SK-N-SH treated with all-trans-retinoic acid at 6 μM for 48 hours (cell line): ENCODE data around the gene FAM167B.
A peak's percentile ranks its signal among the peaks of the same experiment; 100 is the strongest.

Experiments used
- ATAC-seq: fragments of 200-7000 bp; cut with Tn5 transposase; 3 replicates; pipeline ENCODE4 v1.9.1; 2020; ENCODE audit warnings: mild to moderate bottlenecking, moderate library complexity
- BACH2 ChIP-seq: fragments of 250-450 bp; sonication (Bioruptor Pico); IDR thresholded peaks from 2 replicates; pipeline ENCODE4 v1.9.0; 2021; ENCODE audit warnings: mild to moderate bottlenecking, borderline replicate concordance
- CSDC2 ChIP-seq: fragments of 250-450 bp; sonication (Bioruptor Pico); IDR thresholded peaks from 2 replicates; pipeline ENCODE4 v1.5.0; 2020; ENCODE audit warnings: mild to moderate bottlenecking, moderate library complexity
- ESRRG ChIP-seq: fragments of 250-450 bp; sonication (Bioruptor Pico); IDR thresholded peaks from 2 replicates; pipeline ENCODE4 v1.6.1; 2021; ENCODE audit warnings: mild to moderate bottlenecking
- GLIS3 ChIP-seq: fragments of 250-450 bp; sonication (Bioruptor Pico); IDR thresholded peaks from 2 replicates; pipeline ENCODE4 v1.5.0; 2020; ENCODE audit warnings: mild to moderate bottlenecking, moderate library complexity
- ISL1 ChIP-seq: fragments of 250-450 bp; sonication (Bioruptor Pico); IDR thresholded peaks from 2 replicates; pipeline ENCODE4 v2.1.2; 2022; ENCODE audit warnings: mild to moderate bottlenecking, moderate library complexity
- OSR1 ChIP-seq: fragments of 250-450 bp; sonication (Bioruptor Pico); IDR thresholded peaks from 2 replicates; pipeline ENCODE4 v1.8.0; 2022; ENCODE audit warnings: moderate library complexity, mild to moderate bottlenecking, inconsistent platforms
- PPARA ChIP-seq: fragments of 250-450 bp; sonication (Bioruptor Pico); IDR thresholded peaks from 2 replicates; pipeline ENCODE4 v1.5.0; 2020; ENCODE audit warnings: mild to moderate bottlenecking, borderline replicate concordance
- RARB ChIP-seq: fragments of 250-450 bp; sonication (Bioruptor Pico); IDR thresholded peaks from 2 replicates; pipeline ENCODE4 v1.8.0; 2021; ENCODE audit warnings: mild to moderate bottlenecking, moderate library complexity
- SNAI2 ChIP-seq: fragments of 250-450 bp; sonication (Bioruptor Pico); IDR thresholded peaks from 2 replicates; pipeline ENCODE4 v1.5.0; 2020; ENCODE audit warnings: mild to moderate bottlenecking, moderate library complexity
- TCF4 ChIP-seq: fragments of 250-450 bp; sonication (Bioruptor Pico); IDR thresholded peaks from 2 replicates; pipeline ENCODE4 v1.8.0; 2021; ENCODE audit warnings: mild to moderate bottlenecking, moderate library complexity, borderline replicate concordance
- TOX ChIP-seq: fragments of 250-450 bp; sonication (Bioruptor Pico); IDR thresholded peaks from 2 replicates; pipeline ENCODE4 v1.8.0; 2021; ENCODE audit warnings: mild to moderate bottlenecking, moderate library complexity, borderline replicate concordance
- ZFP3 ChIP-seq: fragments of 250-450 bp; sonication (Bioruptor Pico); IDR thresholded peaks from 2 replicates; pipeline ENCODE4 v1.5.0; 2020; ENCODE audit warnings: mild to moderate bottlenecking, moderate library complexity
- ZFP30 ChIP-seq: fragments of 450-650 bp; formaldehyde crosslinking; IDR thresholded peaks from 2 replicates; pipeline ENCODE4 v1.5.0; 2022; ENCODE audit warnings: mild to moderate bottlenecking, moderate library complexity
- ZNF565 ChIP-seq: fragments of 450-650 bp; formaldehyde crosslinking; conservative IDR thresholded peaks from 2 replicates; pipeline ENCODE4 v1.5.0; 2020; ENCODE audit warnings: low read depth, mild to moderate bottlenecking, moderate library complexity
- ZNF8 ChIP-seq: fragments of 450-650 bp; formaldehyde crosslinking; IDR thresholded peaks from 2 replicates; pipeline ENCODE4 v1.5.0; 2020; ENCODE audit warnings: mild to moderate bottlenecking, moderate library complexity
- TF ChIP-seq, protein P1 (sequence below): fragments of 250-450 bp; sonication (Bioruptor Pico); IDR thresholded peaks from 2 replicates; pipeline ENCODE4 v1.5.1; 2021; ENCODE audit warnings: mild to moderate bottlenecking, moderate library complexity
- TF ChIP-seq, protein P2 (sequence below): fragments of 250-450 bp; sonication (Bioruptor Pico); IDR thresholded peaks from 2 replicates; pipeline ENCODE4 v1.5.1; 2020; ENCODE audit warnings: low read depth, mild to moderate bottlenecking, moderate library complexity
- TF ChIP-seq, protein P3 (sequence below): fragments of 250-450 bp; sonication (Bioruptor Pico); IDR thresholded peaks from 2 replicates; pipeline ENCODE4 v1.5.0; 2020; ENCODE audit warnings: mild to moderate bottlenecking, moderate library complexity
- TF ChIP-seq, protein P4 (sequence below): fragments of 250-450 bp; sonication (Bioruptor Pico); IDR thresholded peaks from 2 replicates; pipeline ENCODE4 v1.8.0; 2021; ENCODE audit warnings: low read depth, mild to moderate bottlenecking, moderate library complexity, borderline replicate concordance
- TF ChIP-seq, protein P5 (sequence below): fragments of 250-450 bp; sonication (Bioruptor Pico); IDR thresholded peaks from 2 replicates; pipeline ENCODE4 v1.8.0; 2020; ENCODE audit warnings: mild to moderate bottlenecking, moderate library complexity, borderline replicate concordance

The FAM167B gene

DNA sequence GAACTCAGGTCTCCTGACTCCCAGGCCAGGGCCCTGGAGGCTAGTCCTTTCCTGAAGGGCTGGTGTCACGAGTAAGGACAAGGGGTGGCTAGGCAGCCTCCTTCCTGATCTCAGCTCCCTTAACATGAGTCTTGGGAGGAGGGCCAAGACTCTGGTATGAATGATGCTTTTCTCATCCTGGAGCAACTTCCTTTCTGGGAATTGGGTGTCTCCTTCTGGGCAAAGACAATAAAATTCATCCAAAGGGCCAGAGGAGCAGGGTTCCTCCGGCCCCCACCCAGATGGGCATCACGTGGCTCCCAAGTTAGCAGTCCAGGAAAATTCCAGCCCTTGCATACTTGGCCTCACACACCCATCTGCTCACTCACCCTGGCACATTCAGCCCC, at the start of gene FAM167B:
Gene FAM167B (plus strand): TSS at position 335 of the 386 bp plus-strand sequence. CDS start 200 bp downstream, outside the sequence.
- ATAC-seq = peak; percentile 49
- TF ChIP-seq ESRRG (no peak), TCF4 (no peak), ZNF8 (CRISPR knock-in tag) (no peak), CSDC2 (CRISPR knock-in tag) (no peak), PPARA (CRISPR knock-in tag) (no peak), SNAI2 (CRISPR knock-in tag) (no peak), ZFP3 (no peak), RARB (CRISPR knock-in tag) (no peak), OSR1 (CRISPR knock-in tag) (no peak), ISL1 (CRISPR knock-in tag) (no peak), BACH2 (CRISPR knock-in tag) (no peak)
- TF ChIP-seq, protein P1, sequence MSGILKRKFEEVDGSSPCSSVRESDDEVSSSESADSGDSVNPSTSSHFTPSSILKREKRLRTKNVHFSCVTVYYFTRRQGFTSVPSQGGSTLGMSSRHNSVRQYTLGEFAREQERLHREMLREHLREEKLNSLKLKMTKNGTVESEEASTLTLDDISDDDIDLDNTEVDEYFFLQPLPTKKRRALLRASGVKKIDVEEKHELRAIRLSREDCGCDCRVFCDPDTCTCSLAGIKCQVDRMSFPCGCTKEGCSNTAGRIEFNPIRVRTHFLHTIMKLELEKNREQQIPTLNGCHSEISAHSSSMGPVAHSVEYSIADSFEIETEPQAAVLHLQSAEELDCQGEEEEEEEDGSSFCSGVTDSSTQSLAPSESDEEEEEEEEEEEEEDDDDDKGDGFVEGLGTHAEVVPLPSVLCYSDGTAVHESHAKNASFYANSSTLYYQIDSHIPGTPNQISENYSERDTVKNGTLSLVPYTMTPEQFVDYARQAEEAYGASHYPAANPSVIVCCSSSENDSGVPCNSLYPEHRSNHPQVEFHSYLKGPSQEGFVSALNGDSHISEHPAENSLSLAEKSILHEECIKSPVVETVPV = no peak
- TF ChIP-seq, protein P2, sequence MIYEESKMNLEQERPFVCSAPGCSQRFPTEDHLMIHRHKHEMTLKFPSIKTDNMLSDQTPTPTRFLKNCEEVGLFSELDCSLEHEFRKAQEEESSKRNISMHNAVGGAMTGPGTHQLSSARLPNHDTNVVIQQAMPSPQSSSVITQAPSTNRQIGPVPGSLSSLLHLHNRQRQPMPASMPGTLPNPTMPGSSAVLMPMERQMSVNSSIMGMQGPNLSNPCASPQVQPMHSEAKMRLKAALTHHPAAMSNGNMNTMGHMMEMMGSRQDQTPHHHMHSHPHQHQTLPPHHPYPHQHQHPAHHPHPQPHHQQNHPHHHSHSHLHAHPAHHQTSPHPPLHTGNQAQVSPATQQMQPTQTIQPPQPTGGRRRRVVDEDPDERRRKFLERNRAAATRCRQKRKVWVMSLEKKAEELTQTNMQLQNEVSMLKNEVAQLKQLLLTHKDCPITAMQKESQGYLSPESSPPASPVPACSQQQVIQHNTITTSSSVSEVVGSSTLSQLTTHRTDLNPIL (CRISPR knock-in tag) = no peak
- TF ChIP-seq, protein P3, sequence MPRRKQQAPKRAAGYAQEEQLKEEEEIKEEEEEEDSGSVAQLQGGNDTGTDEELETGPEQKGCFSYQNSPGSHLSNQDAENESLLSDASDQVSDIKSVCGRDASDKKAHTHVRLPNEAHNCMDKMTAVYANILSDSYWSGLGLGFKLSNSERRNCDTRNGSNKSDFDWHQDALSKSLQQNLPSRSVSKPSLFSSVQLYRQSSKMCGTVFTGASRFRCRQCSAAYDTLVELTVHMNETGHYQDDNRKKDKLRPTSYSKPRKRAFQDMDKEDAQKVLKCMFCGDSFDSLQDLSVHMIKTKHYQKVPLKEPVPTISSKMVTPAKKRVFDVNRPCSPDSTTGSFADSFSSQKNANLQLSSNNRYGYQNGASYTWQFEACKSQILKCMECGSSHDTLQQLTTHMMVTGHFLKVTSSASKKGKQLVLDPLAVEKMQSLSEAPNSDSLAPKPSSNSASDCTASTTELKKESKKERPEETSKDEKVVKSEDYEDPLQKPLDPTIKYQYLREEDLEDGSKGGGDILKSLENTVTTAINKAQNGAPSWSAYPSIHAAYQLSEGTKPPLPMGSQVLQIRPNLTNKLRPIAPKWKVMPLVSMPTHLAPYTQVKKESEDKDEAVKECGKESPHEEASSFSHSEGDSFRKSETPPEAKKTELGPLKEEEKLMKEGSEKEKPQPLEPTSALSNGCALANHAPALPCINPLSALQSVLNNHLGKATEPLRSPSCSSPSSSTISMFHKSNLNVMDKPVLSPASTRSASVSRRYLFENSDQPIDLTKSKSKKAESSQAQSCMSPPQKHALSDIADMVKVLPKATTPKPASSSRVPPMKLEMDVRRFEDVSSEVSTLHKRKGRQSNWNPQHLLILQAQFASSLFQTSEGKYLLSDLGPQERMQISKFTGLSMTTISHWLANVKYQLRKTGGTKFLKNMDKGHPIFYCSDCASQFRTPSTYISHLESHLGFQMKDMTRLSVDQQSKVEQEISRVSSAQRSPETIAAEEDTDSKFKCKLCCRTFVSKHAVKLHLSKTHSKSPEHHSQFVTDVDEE (CRISPR knock-in tag) = no peak
- TF ChIP-seq, protein P4, sequence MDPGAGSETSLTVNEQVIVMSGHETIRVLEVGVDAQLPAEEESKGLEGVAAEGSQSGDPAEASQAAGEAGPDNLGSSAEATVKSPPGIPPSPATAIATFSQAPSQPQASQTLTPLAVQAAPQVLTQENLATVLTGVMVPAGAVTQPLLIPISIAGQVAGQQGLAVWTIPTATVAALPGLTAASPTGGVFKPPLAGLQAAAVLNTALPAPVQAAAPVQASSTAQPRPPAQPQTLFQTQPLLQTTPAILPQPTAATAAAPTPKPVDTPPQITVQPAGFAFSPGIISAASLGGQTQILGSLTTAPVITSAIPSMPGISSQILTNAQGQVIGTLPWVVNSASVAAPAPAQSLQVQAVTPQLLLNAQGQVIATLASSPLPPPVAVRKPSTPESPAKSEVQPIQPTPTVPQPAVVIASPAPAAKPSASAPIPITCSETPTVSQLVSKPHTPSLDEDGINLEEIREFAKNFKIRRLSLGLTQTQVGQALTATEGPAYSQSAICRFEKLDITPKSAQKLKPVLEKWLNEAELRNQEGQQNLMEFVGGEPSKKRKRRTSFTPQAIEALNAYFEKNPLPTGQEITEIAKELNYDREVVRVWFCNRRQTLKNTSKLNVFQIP (CRISPR knock-in tag) = no peak

DNA sequence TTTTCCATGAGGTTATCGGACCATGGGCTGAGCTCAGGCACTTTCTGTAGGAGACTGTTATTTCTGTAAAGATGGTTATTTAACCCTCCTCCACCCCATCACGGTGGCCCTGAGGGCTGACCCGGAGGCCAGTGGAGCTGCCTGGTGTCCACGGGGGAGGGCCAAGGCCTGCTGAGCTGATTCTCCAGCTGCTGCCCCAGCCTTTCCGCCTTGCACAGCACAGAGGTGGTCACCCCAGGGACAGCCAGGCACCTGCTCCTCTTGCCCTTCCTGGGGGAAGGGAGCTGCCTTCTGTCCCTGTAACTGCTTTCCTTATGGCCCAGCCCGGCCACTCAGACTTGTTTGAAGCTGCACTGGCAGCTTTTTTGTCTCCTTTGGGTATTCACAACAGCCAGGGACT, 49.2 kb upstream of the FAM167B start:
- no peak for TF ChIP-seq GLIS3 (CRISPR knock-in tag)
- TF ChIP-seq ZNF565 (CRISPR knock-in tag) = no peak
- TF ChIP-seq ZFP3 = no peak
- TF ChIP-seq, protein P4 (CRISPR knock-in tag) = no peak
- no peak for TF ChIP-seq ZFP30
- TF ChIP-seq, protein P1 = no peak
- no peak for TF ChIP-seq TOX
- no peak for TF ChIP-seq ZNF8 (CRISPR knock-in tag)
- no peak for TF ChIP-seq BACH2 (CRISPR knock-in tag)
- TF ChIP-seq SNAI2 (CRISPR knock-in tag) = no peak
- no peak for TF ChIP-seq OSR1 (CRISPR knock-in tag)
- TF ChIP-seq CSDC2 (CRISPR knock-in tag) = no peak
- TF ChIP-seq, protein P5, sequence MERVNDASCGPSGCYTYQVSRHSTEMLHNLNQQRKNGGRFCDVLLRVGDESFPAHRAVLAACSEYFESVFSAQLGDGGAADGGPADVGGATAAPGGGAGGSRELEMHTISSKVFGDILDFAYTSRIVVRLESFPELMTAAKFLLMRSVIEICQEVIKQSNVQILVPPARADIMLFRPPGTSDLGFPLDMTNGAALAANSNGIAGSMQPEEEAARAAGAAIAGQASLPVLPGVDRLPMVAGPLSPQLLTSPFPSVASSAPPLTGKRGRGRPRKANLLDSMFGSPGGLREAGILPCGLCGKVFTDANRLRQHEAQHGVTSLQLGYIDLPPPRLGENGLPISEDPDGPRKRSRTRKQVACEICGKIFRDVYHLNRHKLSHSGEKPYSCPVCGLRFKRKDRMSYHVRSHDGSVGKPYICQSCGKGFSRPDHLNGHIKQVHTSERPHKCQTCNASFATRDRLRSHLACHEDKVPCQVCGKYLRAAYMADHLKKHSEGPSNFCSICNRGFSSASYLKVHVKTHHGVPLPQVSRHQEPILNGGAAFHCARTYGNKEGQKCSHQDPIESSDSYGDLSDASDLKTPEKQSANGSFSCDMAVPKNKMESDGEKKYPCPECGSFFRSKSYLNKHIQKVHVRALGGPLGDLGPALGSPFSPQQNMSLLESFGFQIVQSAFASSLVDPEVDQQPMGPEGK (CRISPR knock-in tag) = no peak
- TF ChIP-seq, protein P2 (CRISPR knock-in tag) = no peak
- TF ChIP-seq ISL1 (CRISPR knock-in tag) = no peak
- TF ChIP-seq, protein P3 (CRISPR knock-in tag) = no peak
- no peak for TF ChIP-seq TCF4
- no peak for TF ChIP-seq ESRRG
- no peak for TF ChIP-seq PPARA (CRISPR knock-in tag)
- ATAC-seq = no peak
